Astrocyte of the spinal cord (primary cell): ENCODE measurements around the gene C3orf52.

Source experiments
- DNase-seq: peaks from one replicate; pipeline ENCODE4 v3.0.0; 2011; ENCODE audit warnings: low read depth, low spot score
- H3K4me3 ChIP-seq: 2 replicates; pipeline ENCODE4 v1.5.1; 2011; ENCODE audit warnings: low read depth, mild to moderate bottlenecking, low read length, moderate library complexity
- CTCF ChIP-seq: IDR thresholded peaks from 2 replicates; pipeline ENCODE4 v1.5.1; 2012; ENCODE audit warnings: low read depth, mild to moderate bottlenecking, low read length, inconsistent platforms
- in situ Hi-C: cut with HindIII; loops from 2 replicates; pipeline ENCODE4 v1.10.0; 2017; ENCODE audit warnings: low sequenced_read_pairs

The C3orf52 gene

GRCh38 chr3:112124907-112125607 lies 38.9 kb downstream of the C3orf52 start:
- H3K4me3 ChIP-seq: no peak overlapping the region
- no peak for DNase-seq
- in situ Hi-C loops: no loop called here
- no peak for TF ChIP-seq CTCF

- in situ Hi-C loops: no loop called here
- no peak for TF ChIP-seq CTCF
- DNase-seq: no peak
Observed at GRCh38 chr3:112126511-112126911, 40.3 kb downstream of the C3orf52 start.

DNA sequence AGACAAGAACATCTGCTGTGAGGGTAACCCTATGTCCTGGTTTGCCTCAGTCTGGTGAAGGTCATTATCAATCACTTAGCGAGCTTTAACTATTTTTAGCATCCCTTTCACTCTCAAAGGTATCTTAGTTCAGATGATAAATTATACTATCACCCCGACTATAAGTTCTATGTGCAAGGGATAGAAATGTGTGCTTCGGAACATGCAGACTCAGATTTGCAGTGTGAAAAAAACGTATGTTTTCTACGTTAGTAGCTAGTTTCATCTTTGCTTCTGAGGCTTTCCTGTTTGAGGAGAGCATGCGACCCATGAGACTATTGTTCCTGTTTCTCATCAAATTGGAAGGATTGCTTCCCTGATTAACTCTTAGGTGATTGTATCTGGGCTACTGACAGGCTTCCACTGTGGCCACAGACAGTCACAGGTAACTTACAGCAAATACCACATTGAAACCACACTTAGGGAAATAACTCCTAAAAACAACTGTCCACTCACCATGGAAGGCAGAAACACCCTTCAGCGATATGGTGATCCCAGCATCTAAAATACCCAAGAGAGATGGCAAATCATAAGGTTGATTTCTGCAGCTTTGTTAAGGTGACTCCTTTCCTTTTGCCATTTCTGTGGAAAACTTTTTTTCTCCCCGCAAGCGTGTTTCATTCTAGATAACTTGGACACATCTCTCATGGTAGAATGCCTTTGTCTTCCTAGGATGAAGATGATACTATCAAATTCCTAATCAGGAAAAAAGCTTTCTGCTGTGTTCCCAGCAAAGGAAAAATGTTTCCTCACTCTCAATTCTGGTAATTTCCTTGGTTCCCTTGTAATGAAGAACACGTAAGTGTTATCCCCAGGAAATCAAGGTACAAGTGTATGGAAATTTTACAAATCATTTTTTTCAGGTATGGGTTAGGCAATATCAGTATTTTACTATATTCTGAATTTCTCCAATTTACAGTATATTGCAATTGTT lies 41.6 kb downstream of the C3orf52 start:
- in situ Hi-C loops: no loop called here

More at GRCh38 chr3:112126511-112126911, 40.3 kb downstream of the C3orf52 start:
- no peak overlapping the region for H3K4me3 ChIP-seq

GRCh38 chr3:112128843-112129727 lies 42.9 kb downstream of the C3orf52 start:
- no peak for DNase-seq
- in situ Hi-C loops: no loop called here
- no peak overlapping the region for H3K4me3 ChIP-seq
- no peak for TF ChIP-seq CTCF

More for the DNA sequence above, 41.6 kb downstream of the C3orf52 start:
- DNase-seq: no peak
- H3K4me3 ChIP-seq: no peak overlapping the region
- no peak for TF ChIP-seq CTCF

- H3K4me3 ChIP-seq: no peak overlapping the region
- in situ Hi-C loops: no loop called here
- no peak for TF ChIP-seq CTCF
- no peak for DNase-seq
Observed at GRCh38 chr3:112129925-112130637, 43.9 kb downstream of the C3orf52 start.
